Neuronal stem cell (in vitro differentiated cells): ENCODE results near the gene SUB1.

ENCODE experiments used
- DNase-seq: peaks from one replicate; pipeline ENCODE4 v3.0.0-alpha.2; 2013; ENCODE audit warnings: low spot score
- H2AFZ ChIP-seq: one replicate; pipeline ENCODE4 v1.6.1; 2013; ENCODE audit warnings: mild to moderate bottlenecking, low read length, inconsistent platforms
- H2AK5ac ChIP-seq: 2 replicates; pipeline ENCODE4 v1.6.1; 2013; ENCODE audit warnings: low read depth, mild to moderate bottlenecking, inconsistent platforms, low read length, moderate library complexity, mixed read lengths
- H2BK120ac ChIP-seq: 2 replicates; pipeline ENCODE4 v1.6.1; 2013; ENCODE audit warnings: low read depth, mild to moderate bottlenecking, inconsistent platforms, low read length, moderate library complexity, mixed read lengths
- H2BK12ac ChIP-seq: one replicate; pipeline ENCODE4 v1.6.1; 2013; ENCODE audit warnings: low read length, inconsistent platforms
- H2BK15ac ChIP-seq: 2 replicates; pipeline ENCODE4 v1.6.1; 2013; ENCODE audit warnings: mild to moderate bottlenecking, low read length, inconsistent platforms, mixed read lengths
- H2BK5ac ChIP-seq: one replicate; pipeline ENCODE4 v1.6.1; 2013; ENCODE audit warnings: inconsistent platforms, mild to moderate bottlenecking, low read length, moderate library complexity
- H3K14ac ChIP-seq: one replicate; pipeline ENCODE4 v1.6.1; 2013; ENCODE audit warnings: low read length, inconsistent platforms
- H3K18ac ChIP-seq: 2 replicates; pipeline ENCODE4 v1.6.1; 2013; ENCODE audit warnings: low read length, inconsistent platforms
- H3K23ac ChIP-seq: 2 replicates; pipeline ENCODE4 v1.6.1; 2013; ENCODE audit warnings: low read depth, mild to moderate bottlenecking, mixed read lengths, low read length, inconsistent platforms; ENCODE audit not compliant: poor library complexity
- H3K27ac ChIP-seq: replicated peaks from 3 replicates; pipeline ENCODE4 v1.5.1; 2013; ENCODE audit warnings: low read length, inconsistent platforms
- H3K27me3 ChIP-seq, 3 experiments: 2 replicates each; pipeline ENCODE4 v1.6.1; 2013; ENCODE audit warnings: low read length in 3 of 3, mild to moderate bottlenecking in 2 of 3, inconsistent platforms in 1 of 3, low read depth in 1 of 3, mixed read lengths in 1 of 3, moderate library complexity in 1 of 3; ENCODE audit not compliant: control insufficient read depth in 3 of 3, insufficient read depth in 3 of 3
- H3K36me3 ChIP-seq, 2 donors: replicated peaks in 1 of 2; 2 replicates each; pipeline ENCODE4 v1.6.1; 2013; ENCODE audit warnings: low read length in 2 of 2; ENCODE audit not compliant: control insufficient read depth in 2 of 2, insufficient read depth in 2 of 2
- H3K4ac ChIP-seq: 2 replicates; pipeline ENCODE4 v1.6.1; 2013; ENCODE audit warnings: inconsistent platforms, mild to moderate bottlenecking, low read length, moderate library complexity
- H3K4me1 ChIP-seq, 2 donors: 1 replicate in 1 of 2; 2 replicates in 1 of 2; pipeline ENCODE4 v1.6.1; 2013; ENCODE audit warnings: low read length in 2 of 2, low read depth in 1 of 2; ENCODE audit not compliant: control insufficient read depth in 2 of 2, insufficient read depth in 1 of 2
- H3K4me2 ChIP-seq: one replicate; pipeline ENCODE4 v1.6.1; 2013; ENCODE audit warnings: mild to moderate bottlenecking, low read length, inconsistent platforms; ENCODE audit not compliant: insufficient read depth, poor library complexity, severe bottlenecking
- H3K4me3 ChIP-seq, 2 donors: 2 replicates each; pipeline ENCODE4 v1.5.1; 2013; ENCODE audit warnings: low read length in 2 of 2, mild to moderate bottlenecking in 2 of 2, inconsistent platforms in 1 of 2, moderate library complexity in 1 of 2
- H3K79me1 ChIP-seq: one replicate; pipeline ENCODE4 v1.6.1; 2013; ENCODE audit warnings: low read depth, mild to moderate bottlenecking, inconsistent platforms, low read length, moderate library complexity
- H3K9ac ChIP-seq: one replicate; pipeline ENCODE4 v1.6.1; 2013; ENCODE audit warnings: mild to moderate bottlenecking, low read depth, low read length, inconsistent platforms; ENCODE audit not compliant: poor library complexity
- H3K9me3 ChIP-seq, 2 donors: replicated peaks in 1 of 2; 2 replicates each; pipeline versions ENCODE3 to v1.6.1; 2013; ENCODE audit warnings: low read length in 2 of 2, mild to moderate bottlenecking in 2 of 2, inconsistent platforms in 1 of 2, low read depth in 1 of 2, mixed read lengths in 1 of 2, moderate library complexity in 1 of 2; ENCODE audit not compliant: control insufficient read depth in 2 of 2, insufficient read depth in 1 of 2
- H4K8ac ChIP-seq: one replicate; pipeline ENCODE4 v1.6.1; 2013; ENCODE audit warnings: low read depth, mild to moderate bottlenecking, inconsistent platforms, low read length, moderate library complexity
- H4K91ac ChIP-seq: one replicate; pipeline ENCODE4 v1.6.1; 2013; ENCODE audit warnings: low read length, low read depth, mild to moderate bottlenecking, inconsistent platforms; ENCODE audit not compliant: poor library complexity
- WGBS, 2 donors: extraction: QIAGEN DNeasy Blood & Tissue Kit; methylation state at CpG; one replicate each; pipeline ENCODE4 v1.1.7; 2013; ENCODE audit warnings: missing lambda C conversion rate in 2 of 2, mixed read lengths in 1 of 2; ENCODE audit not compliant: insufficient read length in 2 of 2, insufficient replicate concordance in 1 of 2; ENCODE audit errors: extremely low coverage in 2 of 2; 5-methylcytosine and 5-hydroxymethylcytosine counted together

Gene SUB1

GRCh38 chr5:32618962-32619361, 33.6 kb downstream of the SUB1 start:
- H3K18ac ChIP-seq: no peak overlapping the region
- H4K91ac ChIP-seq: no peak overlapping the region
- no peaks in the 10 kb centered on the region for H3K79me1 ChIP-seq
- H3K4me1 ChIP-seq: no peaks in the 10 kb centered on the region
- H2BK12ac ChIP-seq: no peak overlapping the region
- no peak overlapping the region for H2AK5ac ChIP-seq
- no peak overlapping the region for H2AFZ ChIP-seq
- no peak overlapping the region for H3K27ac ChIP-seq
- H3K4me2 ChIP-seq: no peak overlapping the region
- no peak overlapping the region for H3K9ac ChIP-seq
- no peak overlapping the region for H2BK15ac ChIP-seq
- no peak overlapping the region for H3K14ac ChIP-seq
- no peak overlapping the region for H3K23ac ChIP-seq
- DNase-seq: no peak
- no peaks in the 10 kb centered on the region for H3K36me3 ChIP-seq
- H2BK5ac ChIP-seq: no peak overlapping the region
- no peaks in the 10 kb centered on the region for H3K9me3 ChIP-seq
- H3K27me3 ChIP-seq: no peaks in the 10 kb centered on the region
- H2BK120ac ChIP-seq: no peak overlapping the region
- no peak overlapping the region for H3K4me3 ChIP-seq
- H3K4ac ChIP-seq: no peak overlapping the region
- WGBS, 2 donors: no CpG with 5 or more reads among the region's 2 CpGs
- H4K8ac ChIP-seq: no peak overlapping the region

DNA sequence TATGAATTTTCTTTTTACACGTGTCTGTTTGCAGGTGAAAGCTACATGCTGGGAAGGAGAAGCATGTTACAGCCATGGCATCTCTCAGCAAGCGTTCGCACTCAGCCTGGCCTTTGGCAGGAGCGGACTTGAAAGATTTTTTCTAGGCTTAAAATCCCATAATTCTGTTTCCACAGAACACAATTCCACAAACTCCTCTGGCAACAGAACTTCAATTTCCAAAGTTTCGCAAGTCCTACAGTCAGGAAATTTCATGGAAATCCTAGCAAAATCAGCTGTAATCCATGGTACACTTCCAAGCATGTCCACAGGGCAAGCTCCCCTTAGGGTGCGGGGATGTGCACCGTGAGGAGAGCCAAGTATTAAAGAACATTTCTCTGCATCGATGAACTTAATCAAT, 35.9 kb downstream of the SUB1 start:
- H3K9ac ChIP-seq: no peak overlapping the region
- no peak for DNase-seq
- no peak overlapping the region for H4K8ac ChIP-seq
- no peak overlapping the region for H2BK120ac ChIP-seq
- no peaks in the 10 kb centered on the region for H3K79me1 ChIP-seq
- H2BK15ac ChIP-seq: no peak overlapping the region
- H2AFZ ChIP-seq: no peak overlapping the region
- H3K4me1 ChIP-seq: peaks cover 0 to 2% of the 10 kb centered on the region in 2 donors
- H3K23ac ChIP-seq: no peak overlapping the region
- no peak overlapping the region for H3K4me3 ChIP-seq
- no peak overlapping the region for H2BK12ac ChIP-seq
- H3K9me3 ChIP-seq: no peaks in the 10 kb centered on the region
- H3K36me3 ChIP-seq: no peaks in the 10 kb centered on the region
- no CpG with 5 or more reads among the region's 8 CpGs for WGBS, 2 donors
- no peak overlapping the region for H3K14ac ChIP-seq
- no peak overlapping the region for H2BK5ac ChIP-seq
- no peak overlapping the region for H3K4ac ChIP-seq
- no peak overlapping the region for H3K4me2 ChIP-seq
- H2AK5ac ChIP-seq: no peak overlapping the region
- no peak overlapping the region for H3K18ac ChIP-seq
- no peaks in the 10 kb centered on the region for H3K27me3 ChIP-seq
- H4K91ac ChIP-seq: no peak overlapping the region
- H3K27ac ChIP-seq: no peak overlapping the region

DNA sequence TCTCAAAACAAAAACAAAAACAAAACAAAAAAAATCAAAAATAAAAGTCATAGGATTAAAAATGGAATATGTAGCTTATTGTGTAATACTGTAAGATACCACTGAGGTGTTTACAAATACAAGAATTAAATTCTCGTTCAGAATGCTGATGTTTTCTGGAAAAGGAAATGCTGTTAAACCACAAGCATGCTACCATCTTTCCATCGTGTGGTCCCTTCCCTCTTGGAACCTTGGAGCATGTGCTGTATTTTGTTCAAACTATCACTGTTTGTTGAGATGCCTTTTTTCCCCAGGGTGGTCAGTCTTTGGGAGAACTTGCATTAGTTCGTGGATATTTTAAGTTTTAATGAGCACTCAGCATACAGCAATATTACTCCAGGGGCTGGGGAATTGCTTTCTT, 39.7 kb downstream of the SUB1 start:
- Histone ChIP-seq H2BK5ac (no peak overlapping the region), H3K4me1 (peaks cover 0 to 4% of the 10 kb centered on the region in 2 donors), H3K4me2 (no peak overlapping the region), H2BK120ac (no peak overlapping the region), H3K14ac (no peak overlapping the region), H3K4ac (no peak overlapping the region), H2AFZ (no peak overlapping the region), H3K4me3 (no peak overlapping the region), H3K9ac (no peak overlapping the region), H3K18ac (no peak overlapping the region), H3K27me3 (no peaks in the 10 kb centered on the region), H4K91ac (no peak overlapping the region), H3K27ac (no peak overlapping the region), H2BK12ac (no peak overlapping the region), H3K79me1 (no peaks in the 10 kb centered on the region), H3K23ac (no peak overlapping the region), H3K9me3 (no peaks in the 10 kb centered on the region), H4K8ac (no peak overlapping the region), H2AK5ac (no peak overlapping the region), H3K36me3 (no peaks in the 10 kb centered on the region), H2BK15ac (no peak overlapping the region)
- no CpG with 5 or more reads among the region's 3 CpGs for WGBS, 2 donors
- no peak for DNase-seq

DNA sequence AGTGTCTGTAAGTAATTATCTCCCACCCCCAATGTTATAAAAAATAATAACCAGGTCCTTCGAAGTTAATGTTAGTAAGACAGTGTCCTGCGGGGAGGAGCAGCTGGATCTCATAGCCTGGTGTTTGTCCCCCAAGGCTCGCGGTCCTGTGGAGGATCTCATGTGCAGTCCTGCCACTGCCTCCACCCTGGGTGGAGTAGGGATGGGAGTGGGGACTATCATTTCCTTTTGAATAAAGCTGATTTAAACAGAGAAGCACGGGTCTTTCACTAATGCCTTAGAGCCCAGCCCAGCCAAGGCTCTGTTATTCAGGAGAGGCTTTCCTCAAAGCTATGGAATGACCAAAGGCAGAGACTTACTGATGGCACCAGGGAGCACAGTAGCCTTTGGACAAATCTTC, 40.2 kb downstream of the SUB1 start:
- Histone ChIP-seq H3K9me3 (no peaks in the 10 kb centered on the region), H2BK15ac (no peak overlapping the region), H3K9ac (no peak overlapping the region), H3K27me3 (no peaks in the 10 kb centered on the region), H3K14ac (no peak overlapping the region), H3K23ac (no peak overlapping the region), H2BK12ac (no peak overlapping the region), H3K27ac (no peak overlapping the region), H2AFZ (no peak overlapping the region), H4K91ac (no peak overlapping the region), H2BK5ac (no peak overlapping the region), H3K79me1 (no peaks in the 10 kb centered on the region), H3K18ac (no peak overlapping the region), H3K4me3 (no peak overlapping the region), H3K4me2 (no peak overlapping the region), H3K36me3 (no peaks in the 10 kb centered on the region), H3K4ac (no peak overlapping the region), H2BK120ac (no peak overlapping the region), H3K4me1 (peaks cover 0 to 4% of the 10 kb centered on the region in 2 donors), H2AK5ac (no peak overlapping the region), H4K8ac (no peak overlapping the region)
- no CpG with 5 or more reads among the region's 5 CpGs for WGBS, 2 donors
- DNase-seq: no peak
